HL-60 (cell line): ENCODE measurements around the gene LAMA4.

Source experiments
- DNase-seq, 2 experiments: peaks; one replicate each; pipeline ENCODE4 v3.0.0-alpha.2; 2010 to 2020; ENCODE audit warnings: low read depth in 1 of 2, low spot score in 1 of 2
- H3K27ac ChIP-seq: fragments of 250-450 bp; sonication (Bioruptor Pico); replicated peaks from 2 replicates; pipeline ENCODE4 v1.5.1; 2020; ENCODE audit warnings: mild to moderate bottlenecking, moderate library complexity
- H3K27me3 ChIP-seq: fragments of 250-450 bp; sonication (Bioruptor Pico); 2 replicates; pipeline ENCODE4 v1.5.1; 2021; ENCODE audit warnings: mild to moderate bottlenecking, moderate library complexity; ENCODE audit not compliant: insufficient read depth, poor library complexity, severe bottlenecking
- H3K4me3 ChIP-seq: replicated peaks from 2 replicates; pipeline ENCODE4 v1.5.1; 2011; ENCODE audit warnings: mild to moderate bottlenecking, control low read depth, low read length; ENCODE audit not compliant: insufficient read depth
- CTCF ChIP-seq: IDR thresholded peaks from one replicate; pipeline ENCODE4 v1.5.1; 2011; ENCODE audit warnings: low read length, control low read depth, inconsistent platforms; ENCODE audit not compliant: insufficient read depth
- GABPA ChIP-seq: IDR thresholded peaks from 2 replicates; pipeline ENCODE4 v1.6.1; 2012; ENCODE audit warnings: low read depth
- POLR2AphosphoS5 ChIP-seq: IDR thresholded peaks from 2 replicates; pipeline ENCODE4 v1.6.1; 2012; ENCODE audit warnings: low read depth
- SPI1 ChIP-seq: IDR thresholded peaks from 2 replicates; pipeline ENCODE4 v1.6.1; 2012; ENCODE audit warnings: low read depth, mild to moderate bottlenecking, borderline replicate concordance
- TF ChIP-seq, protein P1 (sequence below): IDR thresholded peaks from 2 replicates; pipeline ENCODE4 v1.6.1; 2012; ENCODE audit warnings: low read depth; ENCODE audit not compliant: insufficient replicate concordance

Gene LAMA4

GRCh38 chr6:112247275-112247674 lies 7.1 kb downstream of the LAMA4 start:
- H3K27me3 ChIP-seq, result no peaks in the 10 kb centered on the region
- no peak for TF ChIP-seq GABPA
- TF ChIP-seq POLR2AphosphoS5, result no peak
- no peak for TF ChIP-seq SPI1
- no peak for TF ChIP-seq CTCF
- TF ChIP-seq, protein P1, sequence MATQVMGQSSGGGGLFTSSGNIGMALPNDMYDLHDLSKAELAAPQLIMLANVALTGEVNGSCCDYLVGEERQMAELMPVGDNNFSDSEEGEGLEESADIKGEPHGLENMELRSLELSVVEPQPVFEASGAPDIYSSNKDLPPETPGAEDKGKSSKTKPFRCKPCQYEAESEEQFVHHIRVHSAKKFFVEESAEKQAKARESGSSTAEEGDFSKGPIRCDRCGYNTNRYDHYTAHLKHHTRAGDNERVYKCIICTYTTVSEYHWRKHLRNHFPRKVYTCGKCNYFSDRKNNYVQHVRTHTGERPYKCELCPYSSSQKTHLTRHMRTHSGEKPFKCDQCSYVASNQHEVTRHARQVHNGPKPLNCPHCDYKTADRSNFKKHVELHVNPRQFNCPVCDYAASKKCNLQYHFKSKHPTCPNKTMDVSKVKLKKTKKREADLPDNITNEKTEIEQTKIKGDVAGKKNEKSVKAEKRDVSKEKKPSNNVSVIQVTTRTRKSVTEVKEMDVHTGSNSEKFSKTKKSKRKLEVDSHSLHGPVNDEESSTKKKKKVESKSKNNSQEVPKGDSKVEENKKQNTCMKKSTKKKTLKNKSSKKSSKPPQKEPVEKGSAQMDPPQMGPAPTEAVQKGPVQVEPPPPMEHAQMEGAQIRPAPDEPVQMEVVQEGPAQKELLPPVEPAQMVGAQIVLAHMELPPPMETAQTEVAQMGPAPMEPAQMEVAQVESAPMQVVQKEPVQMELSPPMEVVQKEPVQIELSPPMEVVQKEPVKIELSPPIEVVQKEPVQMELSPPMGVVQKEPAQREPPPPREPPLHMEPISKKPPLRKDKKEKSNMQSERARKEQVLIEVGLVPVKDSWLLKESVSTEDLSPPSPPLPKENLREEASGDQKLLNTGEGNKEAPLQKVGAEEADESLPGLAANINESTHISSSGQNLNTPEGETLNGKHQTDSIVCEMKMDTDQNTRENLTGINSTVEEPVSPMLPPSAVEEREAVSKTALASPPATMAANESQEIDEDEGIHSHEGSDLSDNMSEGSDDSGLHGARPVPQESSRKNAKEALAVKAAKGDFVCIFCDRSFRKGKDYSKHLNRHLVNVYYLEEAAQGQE, result no peak
- no peak overlapping the region for H3K4me3 ChIP-seq
- DNase-seq, result no peak
- no peak overlapping the region for H3K27ac ChIP-seq

DNA sequence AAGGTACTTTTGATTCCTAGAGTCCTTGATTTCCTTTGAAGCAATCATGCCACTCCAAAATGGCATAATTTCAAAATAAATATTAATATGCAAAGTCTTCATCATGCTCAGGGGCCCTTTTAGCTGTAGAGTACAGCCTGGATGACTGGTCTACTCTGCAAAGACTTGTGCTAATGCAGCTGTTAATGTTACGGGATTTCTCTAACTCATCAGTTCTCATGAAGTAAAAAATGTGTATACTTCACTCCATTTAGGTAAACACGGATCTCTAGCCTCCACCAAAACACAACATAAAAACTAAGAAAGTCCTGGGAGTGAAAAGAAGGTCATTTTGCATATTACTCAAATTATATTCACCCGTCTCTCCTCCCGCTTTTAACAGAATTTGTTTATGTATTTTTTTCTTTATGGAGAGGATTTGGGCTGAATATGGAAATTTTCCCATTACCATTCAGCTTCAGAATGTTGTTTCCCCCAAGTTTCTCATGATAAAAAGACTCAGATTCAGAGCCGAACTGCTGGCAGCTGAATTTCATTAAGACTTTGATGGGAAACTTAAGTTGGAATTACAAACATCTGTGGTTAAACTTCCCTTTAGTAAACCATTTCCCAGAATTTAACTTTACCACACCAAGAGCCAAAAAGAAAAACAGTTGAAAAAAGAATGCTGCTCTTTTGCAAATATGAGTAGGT lies 8.7 kb downstream of the LAMA4 start:
- no peak for TF ChIP-seq SPI1
- TF ChIP-seq GABPA, result no peak
- no peaks in the 10 kb centered on the region for H3K27me3 ChIP-seq
- no peak for DNase-seq
- H3K27ac ChIP-seq, result no peak overlapping the region
- no peak overlapping the region for H3K4me3 ChIP-seq

GRCh38 chr6:112243861-112244827 lies 10.2 kb downstream of the LAMA4 start:
- no peak for DNase-seq
- no peak overlapping the region for H3K27ac ChIP-seq
- H3K4me3 ChIP-seq, result no peak overlapping the region
- TF ChIP-seq CTCF, result no peak
- no peak for TF ChIP-seq SPI1
- TF ChIP-seq, protein P1, result no peak
- TF ChIP-seq GABPA, result no peak
- TF ChIP-seq POLR2AphosphoS5, result no peak
- H3K27me3 ChIP-seq, result no peaks in the 10 kb centered on the region

DNA sequence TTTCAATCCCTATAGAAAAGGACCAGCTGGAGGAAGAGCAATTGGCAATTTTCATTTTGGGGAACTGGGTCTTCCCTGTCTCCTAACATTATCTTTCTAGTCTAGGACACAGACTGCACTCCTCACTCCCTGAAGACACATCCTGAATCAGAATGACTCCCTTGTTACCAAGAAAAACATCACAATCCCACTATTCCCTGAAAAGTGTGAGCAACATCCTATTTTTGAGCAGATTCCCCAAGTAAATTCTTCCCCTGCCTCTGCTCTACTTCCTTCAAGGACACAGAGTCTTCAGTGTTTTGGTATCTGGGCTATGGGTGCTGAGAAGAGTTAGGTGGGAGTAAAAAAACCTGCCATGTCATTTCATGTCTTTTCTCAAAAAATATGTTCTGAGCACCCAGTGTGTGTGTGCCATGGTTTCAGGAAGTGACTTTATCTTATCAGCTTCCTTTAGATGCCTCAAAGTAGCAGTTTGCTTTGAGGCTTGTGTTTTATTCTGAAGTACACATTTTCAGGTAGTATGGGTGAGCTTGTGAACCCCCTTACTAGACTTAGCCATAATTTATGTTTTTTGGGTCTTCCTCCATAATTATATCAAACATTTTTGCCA lies 12.4 kb downstream of the LAMA4 start:
- Histone ChIP-seq H3K27me3 (no peaks in the 10 kb centered on the region), H3K27ac (no peak overlapping the region), H3K4me3 (no peak overlapping the region)
- no peak for DNase-seq
- TF ChIP-seq SPI1, result no peak
- TF ChIP-seq CTCF, result no peak
- no peak for TF ChIP-seq POLR2AphosphoS5
- TF ChIP-seq, protein P1, result no peak
- no peak for TF ChIP-seq GABPA
